PC-3 (cell line): ENCODE results near the gene AGTR1.

Experiments
- CTCF ChIP-seq: fragments of 300-600 bp; sonication (generic); conservative IDR thresholded peaks from 2 replicates; pipeline ENCODE4 v1.5.1; 2017; ENCODE audit warnings: antibody characterized with exemption, low read depth, mild to moderate bottlenecking, low read length
- EZH2 ChIP-seq: fragments of 300-600 bp; sonication (generic); IDR thresholded peaks from one replicate; pipeline ENCODE4 v1.6.1; 2017; ENCODE audit warnings: antibody characterized with exemption, mild to moderate bottlenecking, low read length; ENCODE audit not compliant: unreplicated experiment

- TF ChIP-seq CTCF (no peak), EZH2 (no peak)
Measured at GRCh38 chr3:148723631-148724030, 25.9 kb downstream of the AGTR1 start.
